Measurements from ENCODE around the gene PRR33.
A peak's percentile ranks its signal among the peaks of the same experiment; 100 is the strongest.
"Not testable (repeated sequence)": the region's sequence is repeated elsewhere in the genome, so short reads cannot be mapped to it uniquely, and the experiment has no call there.

PRR33 gene

DNA sequence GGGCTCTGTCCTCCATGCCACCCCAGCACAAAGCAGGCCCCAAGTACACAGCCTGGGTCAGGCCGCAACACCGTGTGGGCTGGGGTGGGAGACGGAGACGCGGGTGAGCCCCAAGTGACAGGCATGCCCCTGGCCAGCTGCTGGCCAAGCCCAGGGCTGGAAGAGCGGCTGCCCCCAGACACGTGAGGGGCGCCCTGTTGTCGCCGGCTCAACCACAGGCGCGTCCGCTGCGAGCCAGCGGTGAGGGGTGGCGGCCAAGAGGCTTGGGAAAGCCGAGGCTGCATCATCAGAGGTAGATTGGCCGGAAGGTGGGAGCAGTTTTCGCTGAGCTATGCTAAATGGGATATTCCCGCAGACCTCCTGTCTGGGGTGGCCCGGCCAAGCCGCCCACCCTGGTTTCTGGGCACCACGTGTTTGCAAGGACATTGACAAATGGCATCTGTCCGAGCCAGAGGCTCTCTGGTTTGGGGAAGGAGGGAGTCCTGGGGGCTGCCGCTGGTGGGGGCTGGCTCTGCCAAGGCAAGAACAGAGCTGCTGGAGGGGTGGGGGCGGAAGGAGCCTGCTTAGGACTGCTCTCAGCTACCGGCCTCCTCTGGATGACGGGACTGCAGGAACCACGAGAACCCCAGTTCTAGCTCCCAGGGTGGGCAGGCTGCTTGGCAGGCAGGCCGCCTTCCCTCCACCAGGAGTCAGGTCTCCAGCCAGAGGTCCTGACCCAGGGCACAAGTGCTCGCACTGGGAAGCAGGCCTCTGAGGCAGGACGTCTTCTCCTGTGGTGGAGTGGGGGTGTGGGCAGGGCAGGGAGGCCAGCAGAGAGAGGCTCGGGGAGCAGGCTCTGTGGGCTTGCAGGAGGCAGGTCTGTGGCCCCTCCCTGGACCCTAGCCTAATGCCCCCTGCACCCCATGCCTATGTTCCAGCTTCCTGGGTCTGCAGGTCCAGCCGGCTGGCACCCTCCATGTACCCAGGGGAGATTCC, 552 bp downstream of the PRR33 start:
- H3K9me3 ChIP-seq (replicated peaks; ENCODE audit: low read length) = no peaks in the 10 kb centered on the region
- H3K36me3 ChIP-seq (ENCODE audit: insufficient read depth, low read length) = peaks cover 53% of the 10 kb centered on the region
- H3K4me1 ChIP-seq (ENCODE audit: control insufficient read depth, insufficient read depth, low read length) = peaks cover 33% of the 10 kb centered on the region
- H3K27me3 ChIP-seq (ENCODE audit: control insufficient read depth, insufficient read depth, low read length) = peaks cover 5% of the 10 kb centered on the region
- H3K9ac ChIP-seq (ENCODE audit: low read depth, low read length) = peak overlapping the region; percentile 47
- no peak overlapping the region for H3K4me3 ChIP-seq (ENCODE audit: low read length)
- no peak overlapping the region for H3K4me2 ChIP-seq (ENCODE audit: low read length)

DNA sequence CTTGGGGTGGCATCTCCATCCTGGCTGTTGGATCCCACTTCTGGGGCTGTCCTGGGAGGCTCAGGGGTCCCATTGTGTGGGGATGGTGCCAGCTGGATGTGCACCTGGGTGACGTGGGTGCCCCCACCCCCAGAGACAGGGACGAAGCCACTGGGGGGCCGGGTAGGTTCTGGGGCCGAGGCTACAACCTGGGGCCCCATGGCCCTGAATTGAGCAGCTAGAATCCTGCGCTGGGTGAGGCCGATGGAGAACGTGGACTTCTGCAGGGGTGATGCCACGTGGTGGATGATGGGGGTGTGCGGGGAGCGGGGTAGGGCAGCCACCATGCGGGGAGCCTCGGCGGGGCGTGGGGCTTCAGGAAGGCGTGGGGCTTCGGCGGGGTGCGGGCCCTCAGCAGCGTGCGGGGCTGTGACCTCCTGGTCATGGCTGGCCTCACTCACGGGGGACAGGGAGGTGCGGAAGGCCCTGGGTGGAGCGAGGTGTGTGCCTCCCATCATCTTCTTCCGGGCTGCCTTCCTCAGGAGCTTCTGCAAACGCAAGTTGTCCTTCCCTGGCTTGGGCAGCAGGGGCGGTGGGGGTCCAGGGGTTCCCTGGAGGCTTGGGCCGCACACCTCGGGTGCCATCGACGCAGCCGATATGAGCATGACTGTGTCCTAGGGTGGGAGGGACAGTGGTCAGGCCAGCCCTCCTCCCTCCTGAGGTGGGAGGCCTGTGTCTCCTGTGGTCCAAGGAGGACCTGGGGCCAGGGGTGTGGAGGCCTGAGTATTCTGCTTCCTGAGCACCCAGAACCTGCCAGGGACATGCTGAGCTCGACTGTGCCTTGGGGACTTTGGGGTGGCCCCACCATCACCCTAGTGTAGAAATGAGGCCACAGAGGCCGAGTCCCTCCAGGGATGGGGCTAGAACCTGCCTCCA, 1.5 kb downstream of the PRR33 start:
- Histone ChIP-seq H3K36me3 (ENCODE audit: insufficient read depth, low read length) (peaks cover 62% of the 10 kb centered on the region), H3K4me3 (ENCODE audit: low read length) (no peak overlapping the region), H3K4me2 (ENCODE audit: low read length) (no peak overlapping the region), H3K27me3 (ENCODE audit: control insufficient read depth, insufficient read depth, low read length) (no peaks in the 10 kb centered on the region), H3K4me1 (ENCODE audit: control insufficient read depth, insufficient read depth, low read length) (peaks cover 33% of the 10 kb centered on the region), H3K9ac (ENCODE audit: low read depth, low read length) (peak overlapping the region; percentile 47), H3K9me3 (replicated peaks; ENCODE audit: low read length) (no peaks in the 10 kb centered on the region)

DNA sequence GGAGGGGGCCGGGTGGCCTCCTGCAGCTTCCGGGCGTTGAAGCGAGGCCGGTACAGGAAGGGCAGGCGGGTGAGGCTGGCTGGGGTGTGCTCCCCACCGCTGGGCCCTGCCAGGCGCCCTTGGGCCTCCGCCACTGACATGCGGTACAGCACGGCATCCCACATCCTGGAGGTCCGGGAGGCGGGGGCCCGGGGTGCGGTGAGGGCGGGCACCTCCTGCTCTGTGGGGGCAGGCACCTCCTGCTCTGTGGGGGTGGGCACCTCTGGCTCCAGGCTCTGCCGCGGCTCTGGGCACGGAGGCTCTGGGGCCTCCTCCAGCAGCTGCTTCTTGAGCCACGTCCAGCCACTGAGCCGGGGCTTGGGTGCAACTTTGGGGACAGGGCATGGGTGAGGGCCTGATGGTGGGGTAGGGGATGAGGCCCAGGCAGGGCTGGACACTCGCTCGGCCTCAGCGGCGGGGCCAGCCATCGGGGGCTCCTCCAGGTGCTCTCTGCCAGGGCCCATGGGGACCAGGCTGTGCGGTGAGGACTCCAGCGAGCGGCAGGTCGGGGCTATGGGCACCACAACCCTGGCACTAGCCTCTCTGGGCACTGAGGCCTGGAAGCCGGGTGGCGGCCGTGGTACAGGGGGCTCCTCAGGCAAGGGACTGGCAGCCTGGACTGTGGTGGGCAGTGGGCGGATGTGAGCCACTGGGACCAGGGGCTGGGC, 2.3 kb downstream of the PRR33 start:
- Histone ChIP-seq H3K36me3 (ENCODE audit: insufficient read depth, low read length) (peaks cover 71% of the 10 kb centered on the region), H3K4me2 (ENCODE audit: low read length) (no peak overlapping the region), H3K9me3 (replicated peaks; ENCODE audit: low read length) (no peaks in the 10 kb centered on the region), H3K4me3 (ENCODE audit: low read length) (no peak overlapping the region), H3K4me1 (ENCODE audit: control insufficient read depth, insufficient read depth, low read length) (peaks cover 33% of the 10 kb centered on the region), H3K27me3 (ENCODE audit: control insufficient read depth, insufficient read depth, low read length) (no peaks in the 10 kb centered on the region), H3K9ac (ENCODE audit: low read depth, low read length) (no peak overlapping the region)

DNA sequence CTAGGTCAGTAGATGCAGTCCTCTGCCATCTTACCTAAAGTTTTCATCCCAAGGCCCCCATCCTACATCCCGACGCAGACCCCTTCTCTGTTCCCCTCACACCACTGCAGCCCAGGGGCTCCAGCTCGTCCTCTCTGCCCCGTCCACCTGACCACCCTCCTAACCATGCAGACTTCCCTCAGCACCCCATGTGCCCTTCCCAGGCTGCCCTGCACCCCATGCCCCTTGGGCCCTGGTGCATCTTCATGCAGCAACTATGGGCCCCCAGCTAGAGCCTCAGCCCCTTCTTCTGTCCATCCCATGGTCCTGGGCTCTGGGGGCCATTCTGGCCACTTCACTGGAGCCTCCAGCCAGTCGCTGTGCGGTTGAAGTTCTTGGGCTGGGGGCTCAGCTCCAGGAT, 2.9 kb downstream of the PRR33 start:
- Histone ChIP-seq H3K9me3 (replicated peaks; ENCODE audit: low read length) (no peaks in the 10 kb centered on the region), H3K27me3 (ENCODE audit: control insufficient read depth, insufficient read depth, low read length) (no peaks in the 10 kb centered on the region), H3K4me1 (ENCODE audit: control insufficient read depth, insufficient read depth, low read length) (peaks cover 33% of the 10 kb centered on the region), H3K4me2 (ENCODE audit: low read length) (no peak overlapping the region), H3K9ac (ENCODE audit: low read depth, low read length) (no peak overlapping the region), H3K4me3 (ENCODE audit: low read length) (no peak overlapping the region), H3K36me3 (ENCODE audit: insufficient read depth, low read length) (peaks cover 76% of the 10 kb centered on the region)

DNA sequence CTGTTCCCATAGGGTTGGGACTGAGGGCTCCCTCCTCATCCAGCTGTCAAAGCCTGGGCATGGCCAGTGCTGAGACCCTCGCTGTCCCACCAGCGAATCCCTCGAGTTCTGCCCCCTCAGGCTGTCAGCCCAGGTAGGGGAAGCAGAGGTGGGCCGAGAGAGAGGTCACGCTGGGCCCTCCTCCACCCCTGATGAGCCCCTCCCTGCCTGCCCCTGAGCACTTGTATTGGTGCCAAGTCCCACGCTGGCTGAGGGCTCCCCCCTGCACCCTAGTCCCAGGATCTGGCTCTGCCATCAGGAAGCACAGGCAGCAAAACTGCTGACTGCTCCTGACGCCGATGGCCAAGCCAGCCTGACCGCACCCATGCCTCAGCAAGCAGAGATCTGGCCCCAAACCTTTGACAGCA, 3.3 kb downstream of the PRR33 start:
- Histone ChIP-seq H3K4me2 (ENCODE audit: low read length) (no peak overlapping the region), H3K4me1 (ENCODE audit: control insufficient read depth, insufficient read depth, low read length) (peaks cover 33% of the 10 kb centered on the region), H3K36me3 (ENCODE audit: insufficient read depth, low read length) (peaks cover 81% of the 10 kb centered on the region), H3K9me3 (replicated peaks; ENCODE audit: low read length) (no peaks in the 10 kb centered on the region), H3K27me3 (ENCODE audit: control insufficient read depth, insufficient read depth, low read length) (no peaks in the 10 kb centered on the region), H3K4me3 (ENCODE audit: low read length) (no peak overlapping the region), H3K9ac (ENCODE audit: low read depth, low read length) (no peak overlapping the region)

DNA sequence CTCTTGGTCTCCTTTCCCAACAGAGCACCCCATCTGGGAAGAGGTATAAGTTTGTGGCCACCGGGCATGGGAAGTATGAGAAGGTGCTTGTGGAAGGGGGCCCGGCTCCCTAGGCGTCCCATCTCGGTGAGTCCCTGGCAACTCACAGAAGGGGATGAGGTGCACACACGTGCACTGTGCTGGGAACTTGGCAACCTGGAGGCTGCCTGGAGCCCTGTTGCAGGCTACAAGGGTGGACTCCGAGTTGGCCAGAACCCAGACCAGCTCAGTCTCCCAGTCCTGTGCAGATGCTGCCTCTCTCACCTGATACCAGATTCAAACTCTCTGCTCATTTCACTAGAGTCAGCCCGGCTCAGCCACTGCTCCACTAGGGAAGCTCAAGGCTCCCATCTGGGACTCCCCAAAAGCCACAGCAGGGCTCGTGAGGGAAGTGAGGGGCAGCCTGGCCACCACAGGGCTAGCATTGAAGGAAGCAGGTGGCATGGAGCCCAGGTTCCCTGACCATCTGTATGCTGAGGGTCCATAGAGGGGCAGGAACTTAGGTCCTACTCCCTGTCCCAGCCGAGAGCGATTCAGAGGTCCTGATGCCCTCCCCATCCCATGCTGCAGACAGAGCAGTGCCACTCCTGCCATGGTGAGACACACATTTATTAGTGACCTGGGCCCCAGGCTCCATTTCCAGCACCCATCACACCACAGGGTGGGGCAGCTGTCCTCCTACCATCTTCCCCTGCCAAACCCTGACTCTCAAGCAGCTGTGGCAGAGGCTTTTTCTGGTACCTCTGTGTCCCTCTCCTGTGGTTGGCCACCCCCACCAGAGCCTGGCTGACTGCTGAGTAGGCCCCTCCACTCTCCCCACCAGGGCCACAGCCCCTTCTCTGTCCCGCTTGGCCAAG, 4.0 kb downstream of the PRR33 start:
- H3K4me3 ChIP-seq (ENCODE audit: low read length) = no peak overlapping the region

DNA sequence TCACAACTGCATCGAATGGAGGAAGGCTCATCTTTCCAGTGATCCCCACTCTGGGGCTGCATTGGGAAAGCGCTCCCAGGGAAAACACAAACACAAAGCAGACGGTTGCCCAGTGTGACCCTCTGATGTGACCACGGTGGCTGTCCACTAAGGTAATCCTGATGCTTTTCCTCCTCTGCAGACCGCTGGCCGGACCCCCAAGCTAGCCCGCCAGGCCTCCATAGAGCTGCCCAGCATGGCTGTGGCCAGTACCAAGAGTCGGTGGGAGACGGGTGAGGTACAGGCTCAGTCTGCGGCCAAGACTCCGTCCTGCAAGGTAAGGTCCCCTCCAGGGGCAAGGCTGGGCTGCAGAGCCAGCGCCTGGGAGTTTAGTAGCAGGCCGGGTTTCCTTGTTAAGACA, 5.1 kb downstream of the PRR33 start:
- Histone ChIP-seq H3K4me1 (ENCODE audit: control insufficient read depth, insufficient read depth, low read length) (peaks cover 42% of the 10 kb centered on the region), H3K36me3 (ENCODE audit: insufficient read depth, low read length) (peaks cover 96% of the 10 kb centered on the region)
- not testable (repeated sequence) for H3K27me3 ChIP-seq (ENCODE audit: control insufficient read depth, insufficient read depth, low read length); H3K9ac ChIP-seq (ENCODE audit: low read depth, low read length); H3K4me2 ChIP-seq (ENCODE audit: low read length); H3K9me3 ChIP-seq (replicated peaks; ENCODE audit: low read length); H3K4me3 ChIP-seq (ENCODE audit: low read length)

More for the DNA sequence above, 4.0 kb downstream of the PRR33 start:
- peaks cover 87% of the 10 kb centered on the region for H3K36me3 ChIP-seq (ENCODE audit: insufficient read depth, low read length)
- no peaks in the 10 kb centered on the region for H3K9me3 ChIP-seq (replicated peaks; ENCODE audit: low read length)
- no peak overlapping the region for H3K9ac ChIP-seq (ENCODE audit: low read depth, low read length)
- H3K4me1 ChIP-seq (ENCODE audit: control insufficient read depth, insufficient read depth, low read length) = peaks cover 33% of the 10 kb centered on the region
- no peaks in the 10 kb centered on the region for H3K27me3 ChIP-seq (ENCODE audit: control insufficient read depth, insufficient read depth, low read length)
- no peak overlapping the region for H3K4me2 ChIP-seq (ENCODE audit: low read length)

DNA sequence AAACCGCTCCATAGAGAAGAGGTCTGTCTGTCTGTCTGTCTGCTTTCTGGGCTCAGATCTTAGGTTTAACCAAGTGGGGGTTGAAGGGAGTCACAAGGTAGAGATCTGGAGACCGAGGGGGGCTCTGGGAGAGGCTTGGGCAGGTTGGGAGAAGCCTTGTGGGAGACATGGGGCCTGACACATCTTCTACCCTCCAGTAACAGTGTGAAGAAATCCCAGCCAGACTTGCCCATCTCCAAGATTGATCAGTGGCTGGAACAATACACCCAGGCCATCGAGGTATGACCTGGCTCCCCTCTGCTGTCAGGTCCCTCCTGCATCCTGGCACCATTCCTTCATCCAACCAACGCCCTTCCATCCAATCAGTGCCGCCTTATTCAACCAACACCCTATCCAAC, 7.4 kb downstream of the PRR33 start:
- H3K36me3 ChIP-seq (ENCODE audit: insufficient read depth, low read length) = peaks cover 95% of the 10 kb centered on the region
- H3K9ac ChIP-seq (ENCODE audit: low read depth, low read length) = no peak overlapping the region
- H3K27me3 ChIP-seq (ENCODE audit: control insufficient read depth, insufficient read depth, low read length) = no peaks in the 10 kb centered on the region
- no peak overlapping the region for H3K4me2 ChIP-seq (ENCODE audit: low read length)
- H3K9me3 ChIP-seq (replicated peaks; ENCODE audit: low read length) = no peaks in the 10 kb centered on the region
- H3K4me3 ChIP-seq (ENCODE audit: low read length) = no peak overlapping the region
- H3K4me1 ChIP-seq (ENCODE audit: control insufficient read depth, insufficient read depth, low read length) = peaks cover 48% of the 10 kb centered on the region

DNA sequence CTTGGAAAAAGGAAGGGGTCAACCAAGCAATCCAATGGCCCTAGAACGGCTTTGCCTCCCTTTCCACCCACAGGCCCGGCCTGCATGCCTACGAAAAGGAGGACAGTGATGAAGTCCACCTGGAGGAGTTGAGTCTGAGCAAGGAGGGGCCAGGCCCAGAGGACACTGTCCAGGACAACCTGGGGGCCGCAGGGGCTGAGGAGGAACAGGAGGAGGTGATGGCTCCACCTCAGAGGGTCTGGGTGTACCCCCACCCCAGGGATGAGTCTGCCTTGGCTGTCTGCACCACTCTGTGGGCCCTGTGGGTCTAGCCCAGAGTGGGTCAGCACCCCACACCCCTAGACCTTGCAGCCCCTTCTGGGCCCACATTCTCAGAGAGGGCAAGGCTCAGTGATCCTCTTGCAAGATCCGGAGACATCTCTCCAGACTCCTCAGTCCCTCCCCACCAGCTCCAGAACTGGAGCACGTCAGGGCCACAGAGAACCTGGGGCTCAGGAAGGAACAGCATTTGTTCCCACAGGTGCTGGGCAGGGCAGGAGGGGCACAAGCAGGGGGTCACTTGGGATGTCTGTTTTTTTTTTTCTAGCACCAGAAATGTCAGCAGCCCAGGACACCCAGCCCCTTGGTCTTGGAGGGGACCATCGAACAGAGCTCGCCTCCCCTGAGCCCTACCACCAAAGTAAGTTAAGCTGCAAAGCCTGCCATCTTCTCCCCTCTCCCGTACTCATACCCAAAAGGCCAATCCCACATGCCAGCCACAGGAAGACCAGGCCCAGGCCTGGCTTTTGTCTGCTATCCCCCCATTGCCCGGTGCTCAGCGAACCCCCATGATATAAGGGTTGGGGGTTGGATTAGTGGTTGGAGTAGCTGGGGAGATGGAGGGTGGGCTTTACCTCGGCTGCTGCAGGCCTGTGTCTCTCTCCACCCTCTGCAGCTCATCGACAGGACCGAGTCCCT, 8.1 kb downstream of the PRR33 start:
- no peaks in the 10 kb centered on the region for H3K27me3 ChIP-seq (ENCODE audit: control insufficient read depth, insufficient read depth, low read length)
- H3K9me3 ChIP-seq (replicated peaks; ENCODE audit: low read length) = no peaks in the 10 kb centered on the region
- no peak overlapping the region for H3K4me2 ChIP-seq (ENCODE audit: low read length)
- no peak overlapping the region for H3K9ac ChIP-seq (ENCODE audit: low read depth, low read length)
- H3K4me3 ChIP-seq (ENCODE audit: low read length) = no peak overlapping the region
- H3K4me1 ChIP-seq (ENCODE audit: control insufficient read depth, insufficient read depth, low read length) = peaks cover 45% of the 10 kb centered on the region
- peaks cover 90% of the 10 kb centered on the region for H3K36me3 ChIP-seq (ENCODE audit: insufficient read depth, low read length)

Measured in skeletal muscle satellite cell (primary cell).